Umbilical cord (tissue), 2 donors: ENCODE measurements around the gene DGKI. TPM values are rescaled to one million over a fixed set of nuclear protein-coding genes. Genes with fewer than 3 reads are reported as not detected.

ENCODE experiments used
- DNase-seq: peaks from one replicate; pipeline ENCODE4 v3.0.0-alpha.2; 2015; ENCODE audit warnings: low spot score
- total RNA-seq: library from RNA; depleted of rRNA; stranded (reverse); fragments of >200 nt; gene quantifications from one replicate; pipeline ENCODE4 v1.2.3, GENCODE V29; 2014; ENCODE audit warnings: low replicate concordance; ENCODE audit not compliant: insufficient read depth

Gene DGKI
- total RNA-seq, 1 donor from 2014 or later, result 76.1 TPM

- DNase-seq, result no peak
These were observed 26.8 kb upstream of the DGKI start for GRCh38 chr7:137873524-137873923.

- no peak for DNase-seq
These were observed 24.6 kb upstream of the DGKI start for GRCh38 chr7:137871170-137871915.

GRCh38 chr7:137870684-137871083 lies 23.9 kb upstream of the DGKI start:
- no peak for DNase-seq

- DNase-seq, result no peak
These were observed 23.3 kb upstream of the DGKI start for GRCh38 chr7:137870078-137870477.

GRCh38 chr7:137869260-137869659 lies 22.5 kb upstream of the DGKI start:
- DNase-seq, result no peak

GRCh38 chr7:137867289-137867688 lies 20.5 kb upstream of the DGKI start:
- DNase-seq, result no peak

- no peak for DNase-seq
These were observed 19.0 kb upstream of the DGKI start for GRCh38 chr7:137865764-137866163.

- no peak for DNase-seq
These were observed 16.2 kb upstream of the DGKI start for GRCh38 chr7:137862964-137863363.

- DNase-seq, result no peak
These were observed 15.6 kb upstream of the DGKI start for GRCh38 chr7:137862358-137862757.

GRCh38 chr7:137860542-137860941 lies 13.8 kb upstream of the DGKI start:
- no peak for DNase-seq

GRCh38 chr7:137853053-137853452 lies 6.3 kb upstream of the DGKI start:
- DNase-seq, result no peak

- DNase-seq, result no peak
These were observed 5.3 kb upstream of the DGKI start for GRCh38 chr7:137852108-137852507.

- DNase-seq, result no peak
These were observed 4.5 kb upstream of the DGKI start for GRCh38 chr7:137850972-137851945.

GRCh38 chr7:137850571-137850970 lies 3.8 kb upstream of the DGKI start:
- DNase-seq, result no peak

GRCh38 chr7:137848095-137848494 lies 1.3 kb upstream of the DGKI start:
- no peak for DNase-seq

GRCh38 chr7:137847568-137848050 lies 835 bp upstream of the DGKI start:
- peak; percentile 59 for DNase-seq

- DNase-seq, result no peak
These were observed 286 bp downstream of the DGKI start for GRCh38 chr7:137846549-137846826.

- DNase-seq, result no peak
These were observed 1.9 kb downstream of the DGKI start for GRCh38 chr7:137844677-137845425.

GRCh38 chr7:137839903-137840779 lies 6.6 kb downstream of the DGKI start:
- DNase-seq, result no peak

- DNase-seq, result no peak
These were observed 8.0 kb downstream of the DGKI start for GRCh38 chr7:137838706-137839315.

- peak; percentile 51 for DNase-seq
These were observed 10.2 kb downstream of the DGKI start for GRCh38 chr7:137836541-137836940.
